Omental fat pad (tissue), 4 donors: ENCODE results near the gene CYSRT1. TPM values are rescaled to one million over a fixed set of nuclear protein-coding genes. Genes with fewer than 3 reads are reported as not detected.

Experiments used
- ATAC-seq: fragments of 150-250 bp; one replicate; pipeline ENCODE4 v1.9.1; 2016; ENCODE audit warnings: mild to moderate bottlenecking, moderate library complexity; ENCODE audit not compliant: low FRiP score
- DNase-seq: peaks from one replicate; pipeline ENCODE4 v3.0.0-alpha.2; 2019; ENCODE audit warnings: low spot score
- CTCF ChIP-seq, 3 donors: fragments of 450-650 bp; IDR thresholded peaks; one replicate each; pipeline ENCODE4 v1.5.1; 2016 to 2017; ENCODE audit warnings: antibody characterized with exemption in 3 of 3, mild to moderate bottlenecking in 3 of 3, moderate library complexity in 2 of 3
- total RNA-seq, 4 donors: library from RNA; depleted of rRNA; stranded (reverse); fragments of >200 nt; gene quantifications; one replicate each; pipeline ENCODE4 v1.1.0, GENCODE V29; 2016

The CYSRT1 gene
- total RNA-seq, 4 donors from 2014 or later, result 0.36 to 0.65 (median 0.38) TPM; not detected in 1

- ATAC-seq (no peak), DNase-seq (no peak)
- TF ChIP-seq CTCF (IDR thresholded peaks at IDR 0.05), result no peak
Observed at GRCh38 chr9:137213160-137214060, 11.6 kb upstream of the CYSRT1 start.

GRCh38 chr9:137214620-137215019 is 10.4 kb upstream of the CYSRT1 start:
- no peak for TF ChIP-seq CTCF (IDR thresholded peaks at IDR 0.05)

GRCh38 chr9:137215196-137215986 is 9.6 kb upstream of the CYSRT1 start:
- no peak for TF ChIP-seq CTCF (IDR thresholded peaks at IDR 0.05)
- DNase-seq (no peak), ATAC-seq (no peak)

More at GRCh38 chr9:137214620-137215019, 10.4 kb upstream of the CYSRT1 start:
- DNase-seq, result no peak
- ATAC-seq, result no peak

GRCh38 chr9:137216188-137216965 is 8.6 kb upstream of the CYSRT1 start:
- DNase-seq, result no peak
- no peak for ATAC-seq
- no peak for TF ChIP-seq CTCF (IDR thresholded peaks at IDR 0.05)

GRCh38 chr9:137217276-137218211 is 7.4 kb upstream of the CYSRT1 start:
- TF ChIP-seq CTCF (IDR thresholded peaks at IDR 0.05), result no peak
- DNase-seq, result peak; percentile 44
- peak; percentile 69 for ATAC-seq
